Stomach (tissue), 9 donors: ENCODE measurements around the gene RABEP2. TPM values are rescaled to one million over a fixed set of nuclear protein-coding genes. Genes with fewer than 3 reads are reported as not detected.

Source experiments
- DNase-seq, 2 donors: peaks; one replicate each; pipeline versions ENCODE4 v3.0.0 to v3.0.0-alpha.2; 2013 to 2019
- H3K27ac ChIP-seq, 5 donors: fragments of 200-600 bp in 4 of 5; sonication (generic) in 4 of 5; one replicate each; pipeline ENCODE4 v1.5.1; 2013 to 2019; ENCODE audit warnings: mild to moderate bottlenecking in 1 of 5, moderate library complexity in 1 of 5
- H3K27me3 ChIP-seq, 3 donors: fragments of 200-600 bp; sonication (generic); one replicate each; pipeline ENCODE4 v1.5.1; 2017 to 2019; ENCODE audit warnings: mixed run types in 1 of 3
- H3K36me3 ChIP-seq, 4 donors: fragments of 200-600 bp; sonication (generic); 1 replicate in 3 of 4; 2 replicates in 1 of 4; pipeline ENCODE4 v1.5.1; 2016 to 2019
- H3K4me1 ChIP-seq, 4 donors: fragments of 200-600 bp; sonication (generic); one replicate each; pipeline ENCODE4 v1.5.1; 2016 to 2019
- H3K4me3 ChIP-seq, 4 donors: fragments of 200-600 bp; sonication (generic) in 3 of 4; one replicate each; pipeline ENCODE4 v1.5.1; 2016 to 2019; ENCODE audit warnings: mild to moderate bottlenecking in 1 of 4
- H3K9me3 ChIP-seq, 4 donors: fragments of 200-600 bp; sonication (generic); one replicate each; pipeline ENCODE4 v1.5.1; 2016 to 2019
- EP300 ChIP-seq: sonication (generic); formaldehyde crosslinking; IDR thresholded peaks from one replicate; pipeline ENCODE4 v1.6.1; 2017; ENCODE audit warnings: antibody characterized with exemption
- POLR2A ChIP-seq, 4 donors: fragments of 450-650 bp; IDR thresholded peaks; one replicate each; pipeline ENCODE4 v1.6.1; 2016; ENCODE audit warnings: antibody characterized with exemption in 4 of 4, control low read depth in 2 of 4, mild to moderate bottlenecking in 1 of 4, moderate library complexity in 1 of 4
- POLR2AphosphoS5 ChIP-seq, 3 donors: sonication (generic); formaldehyde crosslinking; IDR thresholded peaks; one replicate each; pipeline ENCODE4 v1.6.1; 2016; ENCODE audit warnings: antibody characterized with exemption in 3 of 3
- WGBS, 5 donors: extraction: QIAGEN DNeasy Blood & Tissue Kit in 3 of 5; methylation state at CpG; one replicate each; pipeline versions ENCODE4 v1.1.5 to v1.1.7; 2013 to 2018; 5-methylcytosine and 5-hydroxymethylcytosine counted together
- intact Hi-C: fragments of 100-400 bp; cut with DNase I; formaldehyde crosslinking; loops from one replicate; pipeline ENCODE4 v1.15.1; 2023; ENCODE audit warnings: low total_unique reads
- polyA plus RNA-seq, 3 donors: library from polyadenylated mRNA; stranded (reverse); fragments of 200-250 nt; gene quantifications; one replicate each; pipeline ENCODE4 v1.2.3, GENCODE V29; 2013
- total RNA-seq, 5 donors: library from RNA; depleted of rRNA; stranded (reverse); fragments of >200 nt; gene quantifications; one replicate each; pipeline versions ENCODE4 v1.1.0 to v1.2.3, GENCODE V29; 2014 to 2016
- TF ChIP-seq, protein P1 (sequence below), 7 experiments: fragments of 450-650 bp in 4 of 7; fragments of 200-600 bp in 3 of 7; sonication (generic) in 3 of 7; IDR thresholded peaks; one replicate each; pipeline ENCODE4 v1.5.1; 2016 to 2019; ENCODE audit warnings: antibody characterized with exemption in 7 of 7, control low read depth in 2 of 7, mild to moderate bottlenecking in 1 of 7
- donor health status: healthy with polysubstance abuse.
- donor health status: Bipolar disorder and iron deficiency.
- donor health status: healthy.

RABEP2 gene
- total and polyA plus RNA-seq, 8 donors = 20.3 to 350 (median 33.7) TPM

GRCh38 chr16:28875134-28876018 is 49.7 kb downstream of the RABEP2 start:
- intact Hi-C loops = no loop called here
- TF ChIP-seq, protein P1, sequence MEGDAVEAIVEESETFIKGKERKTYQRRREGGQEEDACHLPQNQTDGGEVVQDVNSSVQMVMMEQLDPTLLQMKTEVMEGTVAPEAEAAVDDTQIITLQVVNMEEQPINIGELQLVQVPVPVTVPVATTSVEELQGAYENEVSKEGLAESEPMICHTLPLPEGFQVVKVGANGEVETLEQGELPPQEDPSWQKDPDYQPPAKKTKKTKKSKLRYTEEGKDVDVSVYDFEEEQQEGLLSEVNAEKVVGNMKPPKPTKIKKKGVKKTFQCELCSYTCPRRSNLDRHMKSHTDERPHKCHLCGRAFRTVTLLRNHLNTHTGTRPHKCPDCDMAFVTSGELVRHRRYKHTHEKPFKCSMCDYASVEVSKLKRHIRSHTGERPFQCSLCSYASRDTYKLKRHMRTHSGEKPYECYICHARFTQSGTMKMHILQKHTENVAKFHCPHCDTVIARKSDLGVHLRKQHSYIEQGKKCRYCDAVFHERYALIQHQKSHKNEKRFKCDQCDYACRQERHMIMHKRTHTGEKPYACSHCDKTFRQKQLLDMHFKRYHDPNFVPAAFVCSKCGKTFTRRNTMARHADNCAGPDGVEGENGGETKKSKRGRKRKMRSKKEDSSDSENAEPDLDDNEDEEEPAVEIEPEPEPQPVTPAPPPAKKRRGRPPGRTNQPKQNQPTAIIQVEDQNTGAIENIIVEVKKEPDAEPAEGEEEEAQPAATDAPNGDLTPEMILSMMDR (IDR thresholded peaks at IDR 0.05) = no peak
- no peak for TF ChIP-seq POLR2A (IDR thresholded peaks at IDR 0.05)
- no peak for TF ChIP-seq EP300
- TF ChIP-seq POLR2AphosphoS5 (IDR thresholded peaks at IDR 0.05) = no peak
- no peaks in the 10 kb centered on the region for H3K9me3 ChIP-seq
- H3K4me1 ChIP-seq = peaks cover 11 to 18% (median 15%) of the 10 kb centered on the region in 4 donors
- WGBS, 5 donors = 56 to 70% (median 63%) methylated on average over 13 of the region's 13 CpGs
- no peak overlapping the region for H3K27ac ChIP-seq
- H3K4me3 ChIP-seq = no peak overlapping the region
- H3K27me3 ChIP-seq = peaks cover 0 to 5% (median 0%) of the 10 kb centered on the region in 3 donors
- no peak for DNase-seq
- H3K36me3 ChIP-seq = peaks cover 29 to 51% (median 44%) of the 10 kb centered on the region in 4 donors

DNA sequence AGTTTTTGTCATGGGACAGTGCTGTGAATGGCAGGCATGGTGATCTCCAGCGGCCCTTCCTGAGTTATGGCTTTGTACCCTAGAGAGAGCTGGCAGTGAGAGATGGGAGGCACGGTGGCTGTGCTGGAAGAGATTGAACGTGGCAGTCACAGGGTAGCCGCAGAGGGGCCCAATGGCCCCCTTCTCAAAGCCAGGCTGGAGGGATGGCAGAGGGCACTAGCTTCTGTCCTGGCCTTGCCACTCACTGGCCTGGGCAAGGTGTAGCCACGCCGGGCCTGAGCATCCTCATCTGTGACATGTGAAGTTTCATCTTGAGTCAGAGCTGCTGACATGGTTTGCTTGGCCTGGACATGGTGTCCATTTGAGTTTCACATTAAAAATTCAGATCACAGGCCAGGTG is 50.6 kb downstream of the RABEP2 start:
- no peak overlapping the region for H3K27ac ChIP-seq
- intact Hi-C loops = no loop called here
- H3K4me1 ChIP-seq = peaks cover 5 to 9% (median 7%) of the 10 kb centered on the region in 4 donors
- WGBS, 5 donors = 87 to 97% (median 94%) methylated on average over 6 of the region's 6 CpGs
- TF ChIP-seq POLR2A (IDR thresholded peaks at IDR 0.05) = no peak
- no peak for TF ChIP-seq POLR2AphosphoS5 (IDR thresholded peaks at IDR 0.05)
- TF ChIP-seq, protein P1 (IDR thresholded peaks at IDR 0.05) = no peak
- TF ChIP-seq EP300 = no peak
- no peaks in the 10 kb centered on the region for H3K27me3 ChIP-seq
- no peak overlapping the region for H3K4me3 ChIP-seq
- no peaks in the 10 kb centered on the region for H3K9me3 ChIP-seq
- H3K36me3 ChIP-seq = peaks cover 38 to 61% (median 54%) of the 10 kb centered on the region in 4 donors
- no peak for DNase-seq

- no peak for DNase-seq
- Histone ChIP-seq H3K4me3 (no peak overlapping the region), H3K36me3 (peaks cover 45 to 68% (median 61%) of the 10 kb centered on the region in 4 donors), H3K9me3 (no peaks in the 10 kb centered on the region), H3K27ac (no peak overlapping the region), H3K27me3 (no peaks in the 10 kb centered on the region), H3K4me1 (peaks cover 0 to 2% (median under 1%) of the 10 kb centered on the region in 4 donors)
- WGBS, 5 donors = 84 to 87% (median 85%) methylated on average over 13 to 18 of the region's 18 CpGs
- TF ChIP-seq EP300 (no peak), POLR2AphosphoS5 (IDR thresholded peaks at IDR 0.05) (no peak), POLR2A (IDR thresholded peaks at IDR 0.05) (no peak)
- TF ChIP-seq, protein P1 (IDR thresholded peaks at IDR 0.05) = peak in 5 of 7 experiments; percentile 39 to 75 (median 64)
- intact Hi-C loops = no loop called here
Measured at GRCh38 chr16:28873543-28874201, 51.4 kb downstream of the RABEP2 start.

DNA sequence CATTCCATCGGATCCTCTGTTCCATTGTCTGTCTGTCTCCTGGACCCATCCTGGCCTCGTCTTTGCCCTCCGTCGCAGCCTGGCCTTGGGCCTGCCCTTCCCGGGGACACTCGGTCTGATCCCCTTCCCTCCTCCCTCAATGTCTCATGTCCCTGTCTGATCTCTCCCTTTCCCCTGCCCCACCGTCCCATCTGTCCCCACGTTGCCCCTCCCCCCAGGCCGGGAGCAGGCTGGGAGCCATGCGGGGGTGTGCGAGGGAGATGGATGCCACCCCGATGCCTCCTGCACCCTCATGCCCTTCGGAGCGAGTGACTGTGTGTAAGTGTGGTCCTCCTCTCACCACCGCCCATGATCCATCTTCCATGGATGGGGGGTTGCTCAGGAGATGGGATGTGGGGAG is 52.1 kb downstream of the RABEP2 start:
- no peaks in the 10 kb centered on the region for H3K4me1 ChIP-seq
- 85 to 91% (median 87%) methylated on average over 15 of the region's 15 CpGs for WGBS, 5 donors
- no peak for DNase-seq
- no peaks in the 10 kb centered on the region for H3K9me3 ChIP-seq
- no peak overlapping the region for H3K27ac ChIP-seq
- no peak overlapping the region for H3K4me3 ChIP-seq
- intact Hi-C loops = no loop called here
- H3K36me3 ChIP-seq = peaks cover 53 to 76% (median 69%) of the 10 kb centered on the region in 4 donors
- TF ChIP-seq, protein P1 (IDR thresholded peaks at IDR 0.05) = no peak
- TF ChIP-seq EP300 (no peak), POLR2AphosphoS5 (IDR thresholded peaks at IDR 0.05) (no peak), POLR2A (IDR thresholded peaks at IDR 0.05) (no peak)
- no peaks in the 10 kb centered on the region for H3K27me3 ChIP-seq
